HUES48 (cell line): Measurements from ENCODE around the gene RNPS1.

ENCODE experiments used
- H3K27ac ChIP-seq: one replicate; pipeline ENCODE4 v1.7.0; 2013; ENCODE audit warnings: low read depth, low read length, inconsistent platforms
- H3K27me3 ChIP-seq: 2 replicates; pipeline ENCODE4 v1.6.1; 2013; ENCODE audit warnings: mild to moderate bottlenecking, low read length; ENCODE audit not compliant: control insufficient read depth, insufficient read depth
- H3K36me3 ChIP-seq: 2 replicates; pipeline ENCODE4 v1.6.1; 2013; ENCODE audit warnings: low read length; ENCODE audit not compliant: control insufficient read depth, insufficient read depth
- H3K4me1 ChIP-seq: 2 replicates; pipeline ENCODE4 v1.6.1; 2013; ENCODE audit warnings: mild to moderate bottlenecking, low read length; ENCODE audit not compliant: control insufficient read depth, insufficient read depth
- H3K4me3 ChIP-seq: 2 replicates; pipeline ENCODE4 v1.5.1; 2013; ENCODE audit warnings: mild to moderate bottlenecking, low read depth, low read length
- H3K9ac ChIP-seq: 2 replicates; pipeline ENCODE4 v1.6.1; 2013; ENCODE audit warnings: mild to moderate bottlenecking, low read depth, low read length, moderate library complexity
- H3K9me3 ChIP-seq: 2 replicates; pipeline ENCODE4 v1.6.1; 2013; ENCODE audit warnings: low read length; ENCODE audit not compliant: control insufficient read depth, insufficient read depth

The RNPS1 gene

GRCh38 chr16:2209258-2210008 lies 58.5 kb downstream of the RNPS1 start:
- Histone ChIP-seq H3K9me3 (no peaks in the 10 kb centered on the region), H3K4me3 (no peak overlapping the region), H3K4me1 (peaks cover 6% of the 10 kb centered on the region; the same call in 1 of the 2 replicates), H3K27me3 (no peaks in the 10 kb centered on the region), H3K27ac (no peak overlapping the region), H3K9ac (no peak overlapping the region), H3K36me3 (peaks cover 45% of the 10 kb centered on the region)

- Histone ChIP-seq H3K4me3 (no peak overlapping the region), H3K36me3 (peaks cover 45% of the 10 kb centered on the region), H3K4me1 (peaks cover 6% of the 10 kb centered on the region; the same call in 1 of the 2 replicates), H3K9ac (no peak overlapping the region), H3K27me3 (no peaks in the 10 kb centered on the region), H3K27ac (no peak overlapping the region), H3K9me3 (no peaks in the 10 kb centered on the region)
Observed at GRCh38 chr16:2208772-2209171, 59.2 kb downstream of the RNPS1 start.

GRCh38 chr16:2208308-2208707 lies 59.6 kb downstream of the RNPS1 start:
- Histone ChIP-seq H3K4me1 (peaks cover 5% of the 10 kb centered on the region; the same call in 1 of the 2 replicates), H3K27ac (no peak overlapping the region), H3K9me3 (no peaks in the 10 kb centered on the region), H3K36me3 (peaks cover 45% of the 10 kb centered on the region), H3K9ac (no peak overlapping the region), H3K27me3 (no peaks in the 10 kb centered on the region), H3K4me3 (no peak overlapping the region)

GRCh38 chr16:2207872-2208271 lies 60.1 kb downstream of the RNPS1 start:
- peaks cover 41% of the 10 kb centered on the region for H3K36me3 ChIP-seq
- H3K4me3 ChIP-seq, result no peak overlapping the region
- no peaks in the 10 kb centered on the region for H3K9me3 ChIP-seq
- no peaks in the 10 kb centered on the region for H3K27me3 ChIP-seq
- no peak overlapping the region for H3K27ac ChIP-seq
- 0 out of 2 replicates have a peak, but pooled peaks cover under 1% of the 10 kb centered on the region for H3K4me1 ChIP-seq
- H3K9ac ChIP-seq, result no peak overlapping the region

- no peak overlapping the region for H3K9ac ChIP-seq
- no peaks in the 10 kb centered on the region for H3K4me1 ChIP-seq
- peaks cover 31% of the 10 kb centered on the region for H3K36me3 ChIP-seq
- no peak overlapping the region for H3K4me3 ChIP-seq
- no peaks in the 10 kb centered on the region for H3K27me3 ChIP-seq
- H3K27ac ChIP-seq, result no peak overlapping the region
- no peaks in the 10 kb centered on the region for H3K9me3 ChIP-seq
Observed at GRCh38 chr16:2206780-2207433, 61.0 kb downstream of the RNPS1 start.

- H3K36me3 ChIP-seq, result peaks cover 31% of the 10 kb centered on the region
- H3K4me3 ChIP-seq, result peak overlapping the region; percentile 87
- H3K27ac ChIP-seq, result no peak overlapping the region
- H3K4me1 ChIP-seq, result no peaks in the 10 kb centered on the region
- H3K9ac ChIP-seq, result no peak overlapping the region
- no peaks in the 10 kb centered on the region for H3K27me3 ChIP-seq
- H3K9me3 ChIP-seq, result no peaks in the 10 kb centered on the region
Observed at GRCh38 chr16:2206420-2206779, 61.5 kb downstream of the RNPS1 start.

GRCh38 chr16:2205967-2206313 lies 62.0 kb downstream of the RNPS1 start:
- H3K4me1 ChIP-seq, result no peaks in the 10 kb centered on the region
- peak overlapping the region; percentile 94 for H3K27ac ChIP-seq
- H3K36me3 ChIP-seq, result peaks cover 31% of the 10 kb centered on the region
- H3K27me3 ChIP-seq, result no peaks in the 10 kb centered on the region
- H3K4me3 ChIP-seq, result peak overlapping the region; percentile 87
- peak overlapping the region; percentile 86 for H3K9ac ChIP-seq
- no peaks in the 10 kb centered on the region for H3K9me3 ChIP-seq

GRCh38 chr16:2205104-2205966 lies 62.6 kb downstream of the RNPS1 start, which contains the start of gene MLST8:
TSS of gene MLST8 (plus strand) at chr16:2205454. CDS start at chr16:2206086, 632 bp downstream.
- peak within 1 kb of the TSS; percentile 94 for H3K27ac ChIP-seq

GRCh38 chr16:2204416-2205103 lies 63.4 kb downstream of the RNPS1 start:
- H3K27ac ChIP-seq, result no peak overlapping the region
- H3K27me3 ChIP-seq, result peaks cover 5% of the 10 kb centered on the region
- peak overlapping the region; percentile 47; the same call in 1 of the 2 replicates for H3K9ac ChIP-seq
- H3K9me3 ChIP-seq, result no peaks in the 10 kb centered on the region
- no peaks in the 10 kb centered on the region for H3K4me1 ChIP-seq
- peaks cover 31% of the 10 kb centered on the region for H3K36me3 ChIP-seq
- H3K4me3 ChIP-seq, result peak overlapping the region; percentile 87

More at GRCh38 chr16:2205104-2205966, 62.6 kb downstream of the RNPS1 start, which contains the start of gene MLST8:
- H3K27me3 ChIP-seq, result peaks cover 3% of the 10 kb centered on the region
- no peaks in the 10 kb centered on the region for H3K4me1 ChIP-seq
- H3K36me3 ChIP-seq, result peaks cover 31% of the 10 kb centered on the region
- H3K4me3 ChIP-seq, result peak within 1 kb of the TSS; percentile 87
- peak within 1 kb of the TSS; percentile 86 for H3K9ac ChIP-seq
- H3K9me3 ChIP-seq, result no peaks in the 10 kb centered on the region
